HUDEP-2 (cell line): ENCODE data around the gene NCAPD2.

Experiments
- DNase-seq, 76 experiments: peaks; one replicate each; lab custom pipeline; 2025; ENCODE audit not compliant: unreplicated experiment in 76 of 76; lab: John Stamatoyannopoulos, UW

Gene NCAPD2, protein sequence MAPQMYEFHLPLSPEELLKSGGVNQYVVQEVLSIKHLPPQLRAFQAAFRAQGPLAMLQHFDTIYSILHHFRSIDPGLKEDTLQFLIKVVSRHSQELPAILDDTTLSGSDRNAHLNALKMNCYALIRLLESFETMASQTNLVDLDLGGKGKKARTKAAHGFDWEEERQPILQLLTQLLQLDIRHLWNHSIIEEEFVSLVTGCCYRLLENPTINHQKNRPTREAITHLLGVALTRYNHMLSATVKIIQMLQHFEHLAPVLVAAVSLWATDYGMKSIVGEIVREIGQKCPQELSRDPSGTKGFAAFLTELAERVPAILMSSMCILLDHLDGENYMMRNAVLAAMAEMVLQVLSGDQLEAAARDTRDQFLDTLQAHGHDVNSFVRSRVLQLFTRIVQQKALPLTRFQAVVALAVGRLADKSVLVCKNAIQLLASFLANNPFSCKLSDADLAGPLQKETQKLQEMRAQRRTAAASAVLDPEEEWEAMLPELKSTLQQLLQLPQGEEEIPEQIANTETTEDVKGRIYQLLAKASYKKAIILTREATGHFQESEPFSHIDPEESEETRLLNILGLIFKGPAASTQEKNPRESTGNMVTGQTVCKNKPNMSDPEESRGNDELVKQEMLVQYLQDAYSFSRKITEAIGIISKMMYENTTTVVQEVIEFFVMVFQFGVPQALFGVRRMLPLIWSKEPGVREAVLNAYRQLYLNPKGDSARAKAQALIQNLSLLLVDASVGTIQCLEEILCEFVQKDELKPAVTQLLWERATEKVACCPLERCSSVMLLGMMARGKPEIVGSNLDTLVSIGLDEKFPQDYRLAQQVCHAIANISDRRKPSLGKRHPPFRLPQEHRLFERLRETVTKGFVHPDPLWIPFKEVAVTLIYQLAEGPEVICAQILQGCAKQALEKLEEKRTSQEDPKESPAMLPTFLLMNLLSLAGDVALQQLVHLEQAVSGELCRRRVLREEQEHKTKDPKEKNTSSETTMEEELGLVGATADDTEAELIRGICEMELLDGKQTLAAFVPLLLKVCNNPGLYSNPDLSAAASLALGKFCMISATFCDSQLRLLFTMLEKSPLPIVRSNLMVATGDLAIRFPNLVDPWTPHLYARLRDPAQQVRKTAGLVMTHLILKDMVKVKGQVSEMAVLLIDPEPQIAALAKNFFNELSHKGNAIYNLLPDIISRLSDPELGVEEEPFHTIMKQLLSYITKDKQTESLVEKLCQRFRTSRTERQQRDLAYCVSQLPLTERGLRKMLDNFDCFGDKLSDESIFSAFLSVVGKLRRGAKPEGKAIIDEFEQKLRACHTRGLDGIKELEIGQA (N-terminal part only)

DNA sequence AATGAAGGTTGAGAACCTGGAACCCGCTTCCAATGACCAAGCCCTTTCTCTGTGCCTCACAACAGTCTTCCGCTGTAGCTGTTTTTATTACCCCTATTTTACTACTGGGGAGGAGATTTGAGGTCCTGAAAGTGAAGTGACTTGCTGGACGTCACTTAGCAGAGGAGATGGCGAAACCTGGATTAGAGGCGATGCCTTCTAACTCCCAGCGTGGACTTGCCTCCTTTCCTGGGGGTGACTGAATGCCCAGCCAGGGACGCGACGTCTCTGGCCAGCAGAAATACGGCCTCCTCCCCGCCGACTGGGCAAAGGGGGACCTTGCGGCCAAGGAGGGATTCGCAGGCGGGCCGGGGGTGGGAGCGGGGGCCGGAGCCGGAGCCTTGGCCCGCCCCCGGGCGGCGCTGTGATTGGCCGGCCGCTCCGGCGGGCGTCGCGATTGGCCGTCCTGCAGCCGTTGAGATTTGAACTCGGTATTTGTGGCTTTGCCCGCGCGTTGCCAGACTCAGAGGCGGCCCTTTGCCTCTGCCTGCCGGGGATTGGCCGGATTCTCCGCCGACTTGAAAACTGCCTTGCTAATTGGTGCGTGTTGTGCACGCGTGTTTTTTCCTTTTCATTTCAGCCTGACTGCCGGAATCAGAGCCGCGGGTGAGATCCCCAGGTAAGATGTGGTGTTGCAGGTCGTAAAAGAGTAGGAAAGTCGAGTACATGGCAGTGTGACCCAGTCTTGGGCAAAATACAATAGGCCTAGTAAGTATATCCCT, at the start of gene NCAPD2:
TSS of gene NCAPD2 (plus strand) at position 606 of the 761 bp plus-strand sequence. CDS start 997 bp downstream, outside the sequence.
- peak; percentile 21 to 98 (median 94) for DNase-seq

DNA sequence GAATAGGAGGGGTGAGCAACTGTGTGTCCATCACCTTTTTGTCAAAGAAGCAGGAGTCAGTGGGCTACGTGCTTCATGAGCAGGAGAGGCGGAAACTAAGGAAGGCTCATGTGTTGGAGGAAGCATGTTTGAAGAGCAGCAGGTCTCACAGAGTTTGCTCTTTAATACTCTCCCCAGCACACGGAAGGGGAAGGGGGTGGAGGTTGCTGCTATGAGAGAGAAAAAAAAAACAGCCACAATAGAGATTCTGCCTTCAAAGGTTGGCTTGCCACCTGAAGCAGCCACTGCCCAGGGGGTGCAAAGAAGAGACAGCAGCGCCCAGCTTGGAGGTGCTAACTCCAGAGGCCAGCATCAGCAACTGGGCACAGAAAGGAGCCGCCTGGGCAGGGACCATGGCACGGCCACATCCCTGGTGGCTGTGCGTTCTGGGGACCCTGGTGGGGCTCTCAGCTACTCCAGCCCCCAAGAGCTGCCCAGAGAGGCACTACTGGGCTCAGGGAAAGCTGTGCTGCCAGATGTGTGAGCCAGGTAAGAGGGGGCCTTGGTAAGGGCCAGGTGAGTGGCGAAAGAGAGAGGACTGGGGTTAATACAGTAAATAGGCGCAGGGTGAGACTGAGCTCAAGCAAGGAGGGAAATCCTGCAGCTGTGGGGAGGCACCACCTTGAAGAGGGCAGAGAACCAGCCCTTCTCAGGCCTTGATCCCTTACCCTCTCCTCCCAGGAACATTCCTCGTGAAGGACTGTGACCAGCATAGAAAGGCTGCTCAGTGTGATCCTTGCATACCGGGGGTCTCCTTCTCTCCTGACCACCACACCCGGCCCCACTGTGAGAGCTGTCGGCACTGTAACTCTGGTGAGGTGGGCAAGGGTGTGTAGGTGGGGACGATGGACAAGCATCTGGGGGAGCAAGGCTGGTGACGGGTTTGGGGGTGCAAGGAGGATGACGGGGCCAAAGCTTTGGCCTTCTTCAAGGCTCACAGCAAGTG, 48.9 kb upstream of the NCAPD2 start, which contains the start of gene CD27:
TSS of gene CD27 (plus strand) at position 252 of the 985 bp plus-strand sequence. CDS start at position 393, 141 bp downstream.
- DNase-seq, result no peak

- no peak for DNase-seq
Measured at GRCh38 chr12:6450091-6450868, 43.6 kb upstream of the NCAPD2 start.

- peak in 12 of 76 experiments; percentile 9 to 62 (median 42) for DNase-seq
Measured at GRCh38 chr12:6450869-6451347, 43.0 kb upstream of the NCAPD2 start.

GRCh38 chr12:6451348-6452244, 42.3 kb upstream of the NCAPD2 start, which contains the start of gene TAPBPL:
Gene TAPBPL, plus strand, starts transcription at chr12:6452042. Its CDS starts 207 bp downstream, at chr12:6452249.
- DNase-seq, result peak in 58 of 76 experiments; percentile 11 to 86 (median 43)

GRCh38 chr12:6452245-6452943, 41.5 kb upstream of the NCAPD2 start:
- DNase-seq, result peak in 24 of 76 experiments; percentile 6 to 85 (median 31)

- DNase-seq, result peak in 5 of 76 experiments; percentile 11 to 17 (median 13)
Measured at GRCh38 chr12:6452944-6453630, 40.8 kb upstream of the NCAPD2 start.

GRCh38 chr12:6457220-6457945, 36.5 kb upstream of the NCAPD2 start:
- no peak for DNase-seq

GRCh38 chr12:6458281-6459003, 35.5 kb upstream of the NCAPD2 start:
- no peak for DNase-seq

GRCh38 chr12:6459004-6459337, 34.9 kb upstream of the NCAPD2 start:
- DNase-seq, result no peak

DNA sequence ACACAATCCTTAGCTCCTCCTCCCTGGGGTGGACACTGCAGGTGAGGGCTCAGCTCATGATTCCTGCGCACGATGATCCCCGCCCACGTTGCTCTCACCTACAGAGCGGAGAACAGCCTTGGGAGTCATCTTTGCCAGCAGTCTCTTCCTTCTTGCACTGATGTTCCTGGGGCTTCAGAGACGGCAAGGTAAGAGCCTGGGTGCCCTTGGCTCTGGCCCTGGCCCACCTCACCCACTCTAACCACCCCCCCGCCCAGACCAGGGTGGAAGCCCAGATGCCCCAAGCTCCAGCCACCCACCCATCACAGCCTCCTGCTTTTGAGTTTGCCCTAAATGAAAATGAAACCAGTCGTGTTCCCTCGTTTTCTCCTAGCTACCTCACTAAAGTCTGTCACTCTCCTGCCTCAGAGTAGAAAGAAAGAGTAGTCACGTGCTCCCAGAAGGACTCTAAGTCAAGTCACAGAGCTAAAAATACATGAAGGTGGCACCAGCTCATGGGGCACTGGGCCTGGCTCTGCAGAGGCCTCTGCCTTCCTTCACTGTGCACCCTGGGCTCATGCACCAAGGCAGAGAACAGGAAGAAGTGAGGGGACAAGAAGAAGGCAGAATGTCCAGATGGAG, 33.0 kb upstream of the NCAPD2 start:
- DNase-seq, result no peak

- no peak for DNase-seq
Measured at GRCh38 chr12:6461401-6462233, 32.3 kb upstream of the NCAPD2 start.
